Stomach (tissue), 4 donors: ENCODE results near the gene LY6G5C.

Experiments
- CTCF ChIP-seq, 7 experiments: fragments of 450-650 bp in 4 of 7; fragments of 200-600 bp in 3 of 7; sonication (generic) in 3 of 7; IDR thresholded peaks; one replicate each; pipeline ENCODE4 v1.5.1; 2016 to 2019; ENCODE audit warnings: antibody characterized with exemption in 7 of 7, control low read depth in 2 of 7, mild to moderate bottlenecking in 1 of 7
- POLR2A ChIP-seq, 4 donors: fragments of 450-650 bp; IDR thresholded peaks; one replicate each; pipeline ENCODE4 v1.6.1; 2016; ENCODE audit warnings: antibody characterized with exemption in 4 of 4, control low read depth in 2 of 4, mild to moderate bottlenecking in 1 of 4, moderate library complexity in 1 of 4

GRCh38 chr6:31713465-31713864, 32.6 kb upstream of the LY6G5C start:
- no peak for TF ChIP-seq CTCF (IDR thresholded peaks at IDR 0.05)
- no peak for TF ChIP-seq POLR2A (IDR thresholded peaks at IDR 0.05)
